ENCODE results near the gene ATP13A3.
A peak's percentile ranks its signal among the peaks of the same experiment; 100 is the strongest.
"Not testable (repeated sequence)": the region's sequence is repeated elsewhere in the genome, so short reads cannot be mapped to it uniquely, and the experiment has no call there.

The ATP13A3 gene

DNA sequence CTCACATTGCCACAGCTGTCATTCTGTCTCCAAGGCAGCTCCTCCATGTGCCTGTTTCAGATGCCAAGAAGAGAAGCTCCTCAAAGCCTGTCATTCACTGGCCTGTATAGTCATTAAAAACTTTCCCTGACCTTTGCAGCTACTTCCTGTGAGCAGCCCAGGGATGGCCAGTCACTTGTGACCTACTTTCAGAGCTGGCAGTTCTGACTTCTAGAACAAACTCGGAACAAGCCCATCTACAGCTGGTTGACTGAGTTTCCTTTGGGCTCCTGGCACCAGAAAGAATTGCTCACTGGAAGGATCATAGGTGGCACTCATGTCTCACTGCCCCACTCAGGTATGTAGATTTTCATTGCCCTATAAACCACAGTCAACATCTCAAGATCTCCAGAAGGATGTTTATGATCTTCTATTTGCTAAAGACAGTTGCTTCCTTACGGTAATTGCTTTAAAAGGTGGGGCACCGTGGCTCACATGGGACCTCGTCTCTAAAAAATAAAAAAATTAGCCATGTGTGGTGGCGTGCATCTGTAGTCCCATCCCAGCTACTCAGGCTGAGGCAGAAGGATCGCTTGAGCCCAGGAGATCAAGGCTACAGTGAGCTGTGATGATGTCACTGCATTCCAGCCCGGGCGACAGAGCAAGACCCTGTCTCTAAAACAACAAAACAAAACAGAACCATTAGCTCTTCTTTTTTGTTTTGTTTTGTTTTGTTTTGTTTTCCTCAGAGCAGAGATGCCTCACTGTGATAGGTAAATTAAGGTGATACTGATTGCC, 11.2 kb upstream of the ATP13A3 start:
- no peak for DNase-seq

DNA sequence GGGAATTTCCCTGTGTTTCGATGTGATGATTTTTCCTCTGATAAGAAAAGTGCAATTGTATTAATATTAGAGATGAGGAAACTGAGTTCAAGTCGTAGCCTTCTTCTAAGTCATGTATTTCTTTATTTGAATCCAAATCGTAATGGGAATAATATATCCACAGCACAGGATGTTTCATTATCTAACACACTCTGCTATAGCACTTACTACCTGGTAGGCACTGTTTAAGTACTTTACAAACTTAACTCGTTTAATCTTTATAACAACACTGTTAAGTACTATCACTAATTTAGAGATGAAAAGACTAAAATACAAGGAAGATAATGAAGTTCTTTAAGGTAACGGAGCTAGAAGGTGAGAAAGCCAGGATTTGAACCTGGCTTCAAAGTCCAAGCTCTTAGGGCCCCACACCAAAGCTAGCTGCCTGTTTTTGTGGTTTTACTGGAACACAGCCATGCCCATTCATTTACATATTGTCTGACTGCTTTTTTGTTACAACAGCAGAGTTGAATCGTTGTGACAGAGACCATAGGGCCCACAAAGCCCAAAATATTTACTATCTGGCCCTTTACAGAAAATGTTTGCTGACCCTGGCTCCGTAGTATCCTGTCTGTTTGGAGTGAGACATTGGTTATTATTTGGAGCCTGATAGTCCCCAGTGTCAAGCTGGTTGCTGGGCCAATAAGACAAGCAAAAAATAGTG, 9.6 kb upstream of the ATP13A3 start:
- no peak for DNase-seq

DNA sequence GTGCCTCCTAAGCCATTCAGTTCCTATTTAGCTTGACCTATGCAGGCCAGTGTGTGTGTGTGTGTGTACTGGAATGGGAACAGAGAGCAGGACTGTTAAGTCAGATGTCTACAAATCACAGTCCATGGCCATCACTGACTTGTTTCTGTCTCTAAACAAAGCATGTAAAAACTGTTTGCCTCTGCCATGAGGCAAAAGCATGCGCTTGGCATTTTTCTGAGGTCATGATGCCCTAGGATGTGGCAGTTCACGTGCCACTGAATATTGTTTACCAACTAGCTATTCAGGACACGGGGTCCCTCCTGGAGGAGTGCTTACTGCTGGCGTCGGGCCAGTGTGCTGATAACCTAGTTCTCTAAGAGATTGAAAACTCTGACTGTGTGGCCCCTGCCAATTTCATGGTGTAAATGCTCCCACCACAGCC, 8.2 kb upstream of the ATP13A3 start:
- DNase-seq, result no peak

DNA sequence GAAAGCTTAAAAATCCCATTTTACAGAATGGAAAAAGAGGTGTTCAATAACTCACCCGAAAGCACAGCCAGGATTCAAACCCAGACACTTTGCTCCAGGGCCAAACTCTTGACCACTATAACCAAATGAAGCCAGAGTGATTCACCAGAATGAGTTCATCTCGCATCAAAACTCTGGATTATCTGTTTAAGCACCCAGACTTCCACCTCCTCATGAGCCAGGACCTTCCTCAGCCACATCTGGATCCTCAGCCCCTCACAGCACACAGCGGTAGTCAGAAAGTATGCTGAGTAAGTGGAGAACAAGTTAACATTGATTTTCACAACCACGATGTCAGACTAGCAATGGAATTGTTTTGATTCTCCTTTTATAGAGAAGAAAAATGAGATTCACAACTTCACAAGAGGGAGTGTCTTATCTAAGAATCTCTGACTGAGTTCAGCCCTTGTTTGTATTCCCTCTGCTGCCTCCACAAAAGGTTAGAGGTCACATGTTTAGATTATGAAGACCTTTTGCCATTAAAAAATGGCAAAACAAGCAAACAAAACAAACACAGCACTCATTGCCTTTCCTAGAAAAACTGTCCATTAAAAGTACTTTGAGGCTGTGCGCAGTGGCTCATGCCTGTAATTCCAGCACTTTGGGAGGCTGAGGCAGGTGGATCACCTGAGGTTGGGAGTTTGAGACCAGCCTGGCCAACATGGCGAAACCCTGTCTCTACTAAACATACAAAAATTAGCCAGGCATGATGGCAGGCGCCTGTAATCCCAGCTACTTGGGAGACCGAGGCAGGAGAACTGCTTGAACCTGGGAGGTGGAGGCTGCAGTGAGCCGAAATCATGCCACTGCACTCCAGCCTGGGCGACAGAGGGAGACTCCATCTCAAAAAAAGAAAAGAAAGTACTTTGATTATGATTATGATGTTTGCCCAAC, 7.5 kb upstream of the ATP13A3 start:
- DNase-seq, result not testable (repeated sequence)

DNA sequence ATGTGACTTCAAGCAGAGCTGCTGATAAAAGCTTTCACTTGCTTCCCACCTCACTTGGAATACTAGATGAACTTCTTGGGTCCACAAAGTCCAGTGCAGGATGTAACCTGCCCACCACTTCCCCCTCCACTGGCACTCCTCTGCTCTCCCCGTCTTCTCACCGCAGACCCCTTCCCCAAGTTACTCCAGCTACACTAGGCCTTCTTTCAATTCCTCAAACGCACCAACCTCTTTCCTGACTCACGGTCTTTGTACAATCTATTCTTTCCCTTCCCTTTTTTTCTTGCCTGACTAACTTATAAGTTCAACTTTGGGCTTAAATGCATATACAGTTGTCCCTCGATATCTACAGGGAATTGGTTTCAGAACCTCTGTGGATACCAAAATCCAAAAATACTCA, 5.2 kb upstream of the ATP13A3 start:
- no peak for DNase-seq

DNA sequence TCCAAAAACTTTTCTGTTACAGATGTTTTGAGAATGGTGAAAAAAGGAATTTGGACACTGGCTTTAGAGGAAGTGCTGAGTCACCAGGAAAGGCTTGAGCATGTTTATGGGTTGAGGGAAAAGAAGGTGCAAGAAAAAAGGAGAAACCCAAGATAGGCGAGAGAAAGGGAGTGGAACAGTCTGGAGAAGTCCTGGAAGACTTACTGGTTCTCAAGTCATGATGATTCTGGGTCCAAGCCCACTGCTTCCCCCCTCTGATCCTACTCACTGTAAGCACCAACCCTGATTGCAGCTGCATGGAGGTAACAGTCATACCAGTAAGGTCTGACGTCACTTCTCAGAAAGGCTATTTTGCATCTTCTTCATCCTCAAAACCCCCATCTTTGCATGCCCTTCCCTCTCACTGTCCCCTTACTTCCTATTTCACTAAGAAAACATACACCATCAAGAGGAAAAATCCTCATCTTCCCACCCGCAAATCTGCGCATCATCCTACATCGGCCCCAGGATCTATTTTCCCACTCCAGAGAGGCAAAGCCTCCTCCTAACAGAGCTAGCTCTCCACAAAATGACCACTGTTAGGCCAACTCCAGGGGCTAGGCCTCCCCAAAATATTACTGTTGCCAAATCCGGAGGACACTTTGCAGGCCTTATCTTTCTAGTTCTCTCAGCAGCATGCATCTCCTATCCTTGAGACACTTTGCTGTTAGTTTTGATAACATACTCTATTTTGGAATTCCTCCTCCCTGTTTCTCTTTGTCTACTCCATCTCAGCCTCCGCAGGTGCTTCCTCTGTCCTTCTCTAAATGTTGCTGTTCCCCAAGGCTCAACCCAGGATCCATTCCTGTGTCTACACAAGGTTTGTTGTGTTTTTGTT, 3.2 kb upstream of the ATP13A3 start:
- no peak for DNase-seq

DNA sequence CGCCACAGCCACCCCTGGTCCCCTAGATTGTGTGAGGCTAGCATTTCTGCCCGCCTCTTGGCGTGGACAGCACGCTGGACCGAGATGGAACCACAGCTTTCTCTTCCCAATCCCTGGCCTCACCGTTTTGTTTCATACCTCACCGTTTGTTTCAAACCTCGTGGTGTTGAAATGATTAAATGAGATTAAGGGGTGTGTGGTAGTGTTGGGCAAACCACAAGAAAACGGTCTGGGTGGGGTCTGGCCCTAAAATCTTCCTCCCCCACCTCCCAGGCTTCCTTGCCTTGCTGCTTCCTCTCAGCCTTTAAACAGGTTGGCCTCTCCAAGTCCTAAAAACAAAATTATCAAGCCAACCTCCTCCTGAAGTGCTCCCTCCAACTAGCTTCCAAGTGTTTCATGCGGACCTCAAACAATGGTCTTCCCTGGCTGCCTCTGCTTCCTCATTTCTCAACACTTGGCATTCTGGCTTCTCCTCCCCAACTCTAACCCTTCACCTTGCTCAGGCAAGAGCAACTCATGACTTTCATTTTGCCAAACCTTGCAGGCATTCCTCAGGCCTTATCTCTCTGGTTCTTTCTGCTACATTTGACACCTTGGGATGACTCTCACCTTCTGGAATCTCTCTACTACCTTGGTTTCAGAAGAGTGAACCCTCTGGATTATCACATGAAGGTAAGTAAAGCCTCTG, 1.4 kb upstream of the ATP13A3 start:
- DNase-seq, result peak; percentile 35

DNA sequence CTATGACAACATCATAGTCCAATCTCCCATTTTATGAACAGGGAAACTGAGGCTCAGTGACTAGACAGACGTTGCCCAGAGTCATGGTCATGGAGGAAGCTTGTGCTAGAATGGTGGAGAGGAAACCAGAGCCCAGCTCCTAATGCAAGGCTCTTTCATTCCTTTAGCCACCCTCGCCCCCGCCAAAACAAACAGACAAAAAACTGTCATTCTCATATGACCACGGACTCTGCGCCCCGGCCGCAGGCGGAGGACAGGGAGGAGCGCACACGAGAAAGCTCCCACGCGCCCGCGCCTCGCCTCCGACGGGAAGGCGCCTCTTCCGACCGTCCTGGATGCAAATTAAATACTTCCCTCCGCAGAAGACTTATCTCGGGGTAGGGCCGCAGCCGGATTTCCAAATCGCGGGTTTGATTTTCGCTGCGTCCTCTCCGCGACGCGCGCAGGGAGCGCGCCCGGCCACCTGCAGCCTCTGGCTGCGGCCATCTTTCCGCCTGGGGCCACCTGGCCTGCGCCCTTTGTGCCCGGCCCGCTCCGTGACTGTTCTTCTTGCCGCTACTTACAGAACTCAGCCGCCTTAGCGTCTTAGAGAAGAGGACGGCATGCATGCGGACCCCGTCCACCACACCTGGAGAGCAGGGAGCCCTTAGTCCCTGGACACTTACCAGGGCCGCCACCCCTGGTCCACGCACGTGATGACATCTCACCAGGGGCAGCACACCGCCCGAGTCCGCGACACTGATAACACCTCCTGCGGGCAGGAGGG, 670 bp upstream of the ATP13A3 start:
- DNase-seq, result peak; percentile 48

DNA sequence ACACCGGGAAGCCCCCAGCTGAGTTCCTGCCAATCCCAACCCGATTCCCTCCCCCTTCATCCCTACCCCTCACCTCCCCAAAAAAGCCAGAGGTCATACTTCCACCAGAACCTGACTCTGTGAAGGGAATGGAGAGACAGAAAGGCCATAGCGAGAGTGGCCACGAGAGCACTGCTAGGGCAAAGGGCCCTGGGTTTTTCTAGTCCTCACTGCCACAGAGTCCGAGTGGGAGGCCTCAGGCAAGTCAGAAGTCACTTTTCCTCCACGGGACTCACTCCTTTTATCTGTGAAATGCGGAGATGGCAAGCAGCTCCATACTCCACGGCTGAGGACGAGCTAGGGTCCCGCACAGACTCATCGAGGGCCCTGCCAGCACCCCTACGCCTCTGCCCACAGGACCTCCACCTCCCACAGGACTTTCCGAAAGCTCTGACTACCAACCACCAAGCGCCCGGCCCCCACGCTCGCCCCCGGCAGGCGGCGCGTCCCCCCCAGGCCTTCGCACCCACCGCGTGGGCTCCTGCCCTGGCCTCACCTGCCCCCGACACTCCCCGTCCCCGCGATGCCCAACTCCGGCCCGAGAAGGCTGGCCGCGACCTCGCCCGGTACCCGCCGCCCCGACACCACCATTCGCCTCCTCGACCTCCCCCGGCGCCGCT, 792 bp downstream of the ATP13A3 start:
- peak; percentile 52 for DNase-seq

DNA sequence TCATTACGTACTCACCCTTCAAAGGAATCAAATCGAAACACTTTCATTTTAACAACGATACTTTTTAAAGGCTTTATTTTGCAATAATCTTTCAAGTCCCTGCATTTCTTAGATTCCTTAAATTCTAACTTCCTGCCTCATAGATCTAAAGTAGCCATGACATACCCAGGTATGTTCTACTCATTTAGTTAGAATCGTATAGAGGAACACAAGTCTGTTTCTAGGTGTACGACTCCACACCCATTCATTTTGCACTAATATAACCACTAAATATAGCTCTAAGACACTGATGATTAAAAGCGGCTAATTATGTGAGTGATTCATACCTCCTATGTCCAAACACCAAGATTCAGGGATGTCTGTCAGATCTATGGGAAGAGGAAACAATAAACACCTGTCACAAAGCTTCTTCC, 1.3 kb downstream of the ATP13A3 start:
- no peak for DNase-seq

DNA sequence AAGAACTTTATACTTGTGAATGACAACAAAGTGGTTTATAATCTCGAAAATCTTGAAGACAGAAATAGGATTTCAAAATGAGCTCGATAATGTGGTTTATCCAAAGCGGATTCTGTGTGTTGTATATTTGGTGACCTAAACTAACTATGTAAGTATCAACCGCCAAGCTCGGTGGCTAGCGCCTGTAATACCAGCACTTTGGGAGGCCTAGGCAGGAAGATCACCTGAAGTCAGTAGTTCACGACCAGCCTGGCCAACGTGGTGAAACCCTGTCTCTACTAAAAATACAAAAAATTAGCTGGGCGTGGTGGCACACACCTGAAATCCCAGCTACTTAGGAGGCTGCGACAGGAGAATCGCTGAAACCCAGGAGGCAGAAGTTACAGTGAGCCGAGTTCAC, 2.2 kb downstream of the ATP13A3 start:
- DNase-seq, result no peak

DNA sequence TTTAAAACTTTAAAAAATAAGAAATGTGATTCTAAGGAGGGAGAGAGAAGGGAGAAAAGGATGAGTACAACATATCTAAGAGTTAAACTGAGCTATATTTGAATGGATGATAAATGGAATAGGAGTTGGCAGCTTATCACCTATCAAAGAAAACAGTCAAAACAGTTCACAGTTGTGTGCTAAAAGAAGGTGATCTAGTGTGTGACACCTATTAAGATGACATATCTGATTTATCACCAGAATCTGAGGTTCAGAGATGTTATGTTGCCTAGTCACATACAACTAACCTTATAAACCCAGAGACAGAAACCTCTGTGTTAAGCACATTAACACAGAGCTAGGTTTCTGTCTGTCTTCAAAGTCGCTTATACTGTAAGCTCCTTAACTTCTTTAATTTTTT, 3.0 kb downstream of the ATP13A3 start:
- no peak for DNase-seq

DNA sequence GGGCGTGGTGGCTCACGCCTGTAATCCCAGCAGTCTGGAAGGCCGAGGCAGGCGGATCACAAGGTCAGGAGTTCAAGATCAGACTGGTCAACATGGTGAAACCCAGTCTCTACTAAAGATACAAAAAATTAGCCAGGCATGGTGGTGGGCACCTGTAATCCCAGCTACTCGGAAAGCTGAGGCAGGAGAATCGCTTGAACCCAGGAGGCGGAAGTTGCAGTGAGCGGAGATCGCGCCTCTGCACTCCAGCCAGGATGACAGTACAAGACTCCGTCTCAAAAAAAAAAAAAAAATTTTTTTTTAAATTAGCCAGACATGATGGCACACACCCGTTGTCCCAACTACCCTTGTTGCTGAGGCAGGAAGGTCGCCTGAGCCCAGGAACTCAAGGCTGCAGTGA, 4.0 kb downstream of the ATP13A3 start:
- not testable (repeated sequence) for DNase-seq

DNA sequence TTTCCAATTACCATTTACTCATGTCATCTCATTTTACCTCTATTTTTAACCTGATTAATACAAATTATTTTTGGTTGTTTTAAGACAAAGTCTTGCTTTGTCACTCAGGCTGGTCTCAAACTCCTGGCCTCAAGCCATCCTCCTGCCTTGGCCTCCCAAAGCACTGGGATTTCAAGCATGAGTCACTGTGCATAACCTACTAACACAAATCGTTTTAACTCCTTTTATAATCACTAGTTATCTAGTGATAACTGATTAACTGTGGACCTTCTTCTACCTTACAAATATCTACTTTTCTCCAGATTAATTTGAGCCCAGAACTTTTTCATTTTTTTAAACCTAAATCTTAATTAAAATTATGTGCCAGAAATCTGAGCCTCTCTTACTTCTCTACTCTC, 4.6 kb downstream of the ATP13A3 start:
- no peak for DNase-seq

DNA sequence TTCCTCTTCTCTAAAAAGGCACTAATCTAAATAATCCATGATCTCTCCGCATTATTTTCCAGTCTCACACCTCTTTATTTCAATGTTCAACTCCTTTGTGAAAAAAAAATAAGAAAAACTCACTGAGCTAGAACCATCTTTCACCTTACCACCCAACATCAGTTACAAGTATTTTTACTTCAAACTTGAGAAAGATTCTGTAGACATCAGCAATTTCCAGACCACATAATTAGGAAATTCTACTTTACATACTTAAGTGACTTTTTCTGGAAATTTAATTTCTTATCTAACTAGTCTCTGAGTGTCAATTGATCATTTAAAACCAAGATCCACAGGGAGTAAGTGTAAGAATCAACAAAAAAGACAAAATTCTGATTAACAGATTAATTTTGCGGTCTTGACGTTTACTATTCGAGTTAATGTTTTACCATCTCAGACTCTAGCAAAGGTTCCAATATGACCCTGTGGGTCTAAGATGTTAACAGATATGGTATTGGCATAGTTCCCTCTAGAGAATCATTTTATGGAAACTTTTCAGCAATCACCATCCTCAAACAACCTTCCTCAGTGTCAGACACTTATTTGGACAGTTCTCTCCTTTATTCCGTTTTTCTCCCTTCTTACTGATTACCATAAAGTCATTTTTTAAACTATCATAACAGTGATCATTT, 5.1 kb downstream of the ATP13A3 start:
- DNase-seq, result no peak

DNA sequence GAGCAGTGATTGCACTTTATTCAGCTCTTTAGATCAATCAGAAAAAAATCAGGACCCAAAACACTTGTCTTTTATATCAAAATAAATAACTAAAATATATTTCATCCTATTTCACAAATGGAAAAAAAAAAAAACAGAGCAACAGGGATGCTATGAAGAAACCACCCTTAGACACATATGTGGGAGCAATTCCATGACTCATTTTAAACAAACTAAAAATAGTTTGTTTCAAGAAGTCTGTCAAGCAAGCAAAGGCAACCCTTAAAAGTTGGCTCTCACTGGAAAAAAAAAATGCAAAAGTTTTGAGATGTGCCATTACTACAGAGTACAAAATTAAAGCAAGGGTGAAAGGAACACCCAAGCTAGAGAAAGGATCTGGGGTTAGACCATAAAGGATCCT, 5.7 kb downstream of the ATP13A3 start:
- no peak for DNase-seq

DNA sequence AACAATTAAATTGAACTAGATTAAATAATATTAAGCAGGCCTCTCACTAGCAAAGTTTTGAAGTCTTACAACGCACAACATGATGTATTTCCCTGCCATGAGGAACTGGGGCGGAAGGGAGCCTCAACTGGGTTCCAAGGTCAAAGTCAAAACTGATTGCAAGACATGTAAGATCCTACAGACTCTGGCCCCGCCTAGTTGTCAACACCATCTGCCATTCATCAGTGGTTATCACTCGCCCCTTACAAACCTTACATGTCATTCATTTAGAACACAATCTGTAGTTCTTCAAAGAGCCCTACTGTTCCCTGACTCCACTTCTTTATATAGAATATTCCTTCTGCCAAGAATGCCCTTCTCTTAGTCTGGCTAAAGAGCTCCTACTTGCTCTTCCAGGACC, 10.0 kb downstream of the ATP13A3 start:
- no peak for DNase-seq

DNA sequence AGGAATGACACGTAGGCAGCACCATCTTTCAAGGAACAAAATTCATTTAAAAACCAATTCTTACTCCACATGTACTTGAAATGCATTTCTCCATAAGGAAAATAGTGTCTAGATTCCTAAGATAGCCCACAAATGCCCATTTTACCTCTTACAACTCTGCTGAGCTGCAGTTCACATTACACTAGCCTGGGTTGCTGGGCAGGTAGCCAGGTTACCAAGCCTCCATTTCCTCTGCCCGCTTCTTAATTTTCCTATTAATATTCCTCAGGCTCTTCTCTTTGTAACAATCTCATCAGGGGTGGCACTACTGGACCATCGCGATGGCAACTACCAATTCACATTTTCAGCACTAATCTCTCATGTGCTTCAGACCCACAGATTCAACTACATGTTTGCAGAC, 10.8 kb downstream of the ATP13A3 start:
- DNase-seq, result no peak

DNA sequence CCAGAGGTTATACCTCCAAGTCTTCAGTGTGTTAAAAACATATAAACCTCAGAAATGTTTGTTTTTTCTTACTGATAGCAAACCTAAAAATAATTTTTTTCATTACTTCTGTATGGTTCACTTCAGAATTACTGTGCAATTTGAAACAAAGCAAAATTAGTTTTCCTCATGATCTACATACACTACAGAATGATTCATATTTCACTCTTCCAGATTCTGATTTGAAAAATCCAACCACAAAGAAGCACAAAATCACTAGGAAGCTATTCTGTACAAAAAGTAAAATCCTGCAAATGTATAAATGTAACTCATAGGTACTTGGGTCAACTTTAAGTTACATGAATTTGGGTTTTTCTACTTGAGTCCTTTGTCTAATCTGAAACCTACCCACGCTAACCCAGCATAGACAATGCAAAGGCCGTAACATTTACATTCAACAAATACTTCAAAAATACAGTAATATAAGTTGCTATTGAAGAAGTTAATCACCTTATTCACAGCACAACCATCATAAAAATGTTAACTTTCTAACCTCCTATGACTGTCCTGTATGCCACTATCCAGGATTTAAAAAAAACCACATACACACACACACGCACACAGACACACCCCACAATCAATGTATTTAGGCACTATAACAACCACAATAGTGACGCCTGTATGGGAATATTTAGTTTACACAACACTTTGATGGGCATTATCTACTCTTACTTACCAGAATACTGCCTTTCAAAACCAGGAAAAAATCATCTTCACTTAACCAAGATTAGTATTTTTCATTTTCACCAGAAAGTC, 11.5 kb downstream of the ATP13A3 start:
- no peak for DNase-seq
